NCI-H1105 treated with DMSO at 0.1 percent for 48 hours (cell line): ENCODE results near the gene PARP11.

Experiments
- DNase-seq: peaks from one replicate; lab custom pipeline; 2025; lab: John Stamatoyannopoulos, UW

Gene PARP11

GRCh38 chr12:3821441-3821840, 51.8 kb downstream of the PARP11 start:
- no peak for DNase-seq

GRCh38 chr12:3820122-3820521, 53.1 kb downstream of the PARP11 start:
- DNase-seq = no peak

- DNase-seq = no peak
These were observed 56.9 kb downstream of the PARP11 start for GRCh38 chr12:3816266-3816665.

GRCh38 chr12:3815094-3815766, 58.0 kb downstream of the PARP11 start:
- no peak for DNase-seq

- DNase-seq = no peak
These were observed 62.7 kb downstream of the PARP11 start for GRCh38 chr12:3810540-3810939.

- DNase-seq = no peak
These were observed 63.2 kb downstream of the PARP11 start for GRCh38 chr12:3810016-3810370.

GRCh38 chr12:3809357-3810015, 63.7 kb downstream of the PARP11 start:
- no peak for DNase-seq

- no peak for DNase-seq
These were observed 68.1 kb downstream of the PARP11 start for GRCh38 chr12:3805077-3805476.

GRCh38 chr12:3803865-3804472, 69.2 kb downstream of the PARP11 start:
- peak; percentile 74 for DNase-seq

GRCh38 chr12:3802721-3803120, 70.5 kb downstream of the PARP11 start:
- no peak for DNase-seq

GRCh38 chr12:3797531-3798048, 75.6 kb downstream of the PARP11 start:
- DNase-seq = no peak

- peak; percentile 91 for DNase-seq
These were observed 77.6 kb downstream of the PARP11 start for GRCh38 chr12:3795492-3796133.

GRCh38 chr12:3795066-3795465, 78.1 kb downstream of the PARP11 start:
- DNase-seq = no peak

- DNase-seq = no peak
These were observed 80.4 kb downstream of the PARP11 start for GRCh38 chr12:3792623-3793288.

- DNase-seq = no peak
These were observed 81.8 kb downstream of the PARP11 start for GRCh38 chr12:3791256-3791874.

GRCh38 chr12:3790642-3791041, 82.6 kb downstream of the PARP11 start:
- DNase-seq = no peak

- no peak for DNase-seq
These were observed 83.4 kb downstream of the PARP11 start for GRCh38 chr12:3789838-3790237.

GRCh38 chr12:3777206-3777809, 95.9 kb downstream of the PARP11 start:
- peak; percentile 66 for DNase-seq

- DNase-seq = no peak
These were observed 97.7 kb downstream of the PARP11 start for GRCh38 chr12:3775385-3776035.

GRCh38 chr12:3772380-3772779, 100.8 kb downstream of the PARP11 start:
- no peak for DNase-seq

GRCh38 chr12:3771853-3772252, 101.3 kb downstream of the PARP11 start:
- DNase-seq = no peak
